Measurements from ENCODE around the gene PARD3B. TPM values are rescaled to one million over a fixed set of nuclear protein-coding genes. Genes with fewer than 3 reads are reported as not detected.

The PARD3B gene
- total and polyA plus RNA-seq, 2 experiments from 2014 or later, result 3.5 to 4.4 TPM

- TF ChIP-seq JUNB (IDR thresholded peaks at IDR 0.05; ENCODE audit: unreplicated experiment) (no peak), ZNF114 (CRISPR knock-in tag; IDR thresholded peaks at IDR 0.05) (no peak), REST (IDR thresholded peaks at IDR 0.05; ENCODE audit: unreplicated experiment) (no peak)
- Mint-ChIP-seq H3K27ac (no peak overlapping the region), H3K9me3 (no peaks in the 10 kb centered on the region), H3K27me3 (ENCODE audit: insufficient read depth, low read depth, poor library complexity) (peaks cover 2% of the 10 kb centered on the region), H3K36me3 (ENCODE audit: low read depth) (peaks cover 14% of the 10 kb centered on the region), H3K4me1 (peaks cover 22% of the 10 kb centered on the region), H3K4me3 (no peak overlapping the region)
- Histone ChIP-seq H3K36me3 (ENCODE audit: insufficient read depth) (no peaks in the 10 kb centered on the region), H3K9me2 (ENCODE audit: insufficient read depth) (peaks cover 12% of the 10 kb centered on the region; the same call in 1 of the 2 replicates), H3F3A (replicated peaks; ENCODE audit: low read depth) (no peaks in the 10 kb centered on the region), H3K79me2 (replicated peaks; ENCODE audit: insufficient read depth) (no peaks in the 10 kb centered on the region), H3K4me1 (ENCODE audit: insufficient read depth) (peaks cover 11% of the 10 kb centered on the region; the same call in 1 of the 2 replicates), H3K4me3 (no peak overlapping the region), H2AFZ (no peak overlapping the region), H3K27ac (ENCODE audit: low read depth) (no peak overlapping the region), H3K27me3 (ENCODE audit: insufficient read depth) (no peaks in the 10 kb centered on the region), H4K20me1 (replicated peaks; ENCODE audit: insufficient read depth) (no peaks in the 10 kb centered on the region), H3K4me2 (no peak overlapping the region)
- DNase-seq (ENCODE audit: low spot score) (no peak), ATAC-seq (no peak)
Observed at GRCh38 chr2:205473791-205474190, 928.5 kb downstream of the PARD3B start.

- TF ChIP-seq CTCF (conservative IDR thresholded peaks at IDR 0.05; ENCODE audit: low read depth in 2 of 2), result no peak
- TF ChIP-seq EZH2 (IDR thresholded peaks at IDR 0.05; ENCODE audit: low read depth, unreplicated experiment), result no peak
- no peak for TF ChIP-seq CREB1 (CRISPR knock-in tag; IDR thresholded peaks at IDR 0.05; ENCODE audit: low read depth)
- TF ChIP-seq ETS1 (IDR thresholded peaks at IDR 0.05), result no peak
- TF ChIP-seq ZNF331 (CRISPR knock-in tag; IDR thresholded peaks at IDR 0.05; ENCODE audit: low read depth), result no peak
- Mint-ChIP-seq H3K27me3 (ENCODE audit: insufficient read depth, low read depth, poor library complexity) (peaks cover 2% of the 10 kb centered on the region), H3K4me3 (no peak overlapping the region), H3K36me3 (ENCODE audit: low read depth) (peaks cover 9% of the 10 kb centered on the region), H3K27ac (no peak overlapping the region), H3K9me3 (no peaks in the 10 kb centered on the region), H3K4me1 (peaks cover 22% of the 10 kb centered on the region)
- H3K9me2 ChIP-seq (ENCODE audit: insufficient read depth), result 0 out of 2 replicates have a peak, but pooled peaks cover 12% of the 10 kb centered on the region
- H3K27ac ChIP-seq (ENCODE audit: low read depth), result no peak overlapping the region
- peaks cover 11% of the 10 kb centered on the region; the same call in 1 of the 2 replicates for H3K4me1 ChIP-seq (ENCODE audit: insufficient read depth)
- H3K36me3 ChIP-seq (ENCODE audit: insufficient read depth), result no peaks in the 10 kb centered on the region
- H3K4me3 ChIP-seq, result no peak overlapping the region
- no peaks in the 10 kb centered on the region for H4K20me1 ChIP-seq (replicated peaks; ENCODE audit: insufficient read depth)
- no peak overlapping the region for H2AFZ ChIP-seq
- no peaks in the 10 kb centered on the region for H3F3A ChIP-seq (replicated peaks; ENCODE audit: low read depth)
- no peak overlapping the region for H3K4me2 ChIP-seq
- no peak for ATAC-seq
- no peaks in the 10 kb centered on the region for H3K79me2 ChIP-seq (replicated peaks; ENCODE audit: insufficient read depth)
- no peak for DNase-seq (ENCODE audit: low spot score)
- no peaks in the 10 kb centered on the region for H3K27me3 ChIP-seq (ENCODE audit: insufficient read depth)
Observed at GRCh38 chr2:205474741-205475415, 929.6 kb downstream of the PARD3B start.
